Fibroblast of skin of right biceps (primary cell): ENCODE results near the gene CENPP.
"Not testable (repeated sequence)": the region's sequence is repeated elsewhere in the genome, so short reads cannot be mapped to it uniquely, and the experiment has no call there.

Experiments
- DNase-seq: peaks from one replicate; pipeline ENCODE4 v3.0.0-alpha.2; 2013

Gene CENPP

GRCh38 chr9:92384375-92384774 lies 58.6 kb downstream of the CENPP start:
- DNase-seq: peak; percentile 78

DNA sequence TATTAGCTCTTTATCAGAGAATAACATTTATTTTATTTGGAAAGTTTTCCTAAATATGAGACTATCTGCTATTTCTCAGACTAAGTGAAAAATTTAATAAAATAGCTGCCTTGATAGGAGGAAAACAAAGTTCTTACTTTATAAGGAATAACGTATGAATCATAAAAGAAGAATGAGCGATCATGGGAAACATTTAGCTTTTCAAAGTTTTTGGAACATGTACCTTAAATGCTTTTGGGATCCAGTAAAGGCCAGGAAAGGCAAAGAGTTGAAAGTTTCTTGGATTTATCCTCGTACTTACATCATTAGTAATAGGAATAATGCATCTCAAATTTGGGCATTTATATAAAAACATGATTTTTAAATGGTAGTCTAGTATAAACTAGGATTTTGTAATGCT lies 59.2 kb downstream of the CENPP start:
- DNase-seq: peak; percentile 57

DNA sequence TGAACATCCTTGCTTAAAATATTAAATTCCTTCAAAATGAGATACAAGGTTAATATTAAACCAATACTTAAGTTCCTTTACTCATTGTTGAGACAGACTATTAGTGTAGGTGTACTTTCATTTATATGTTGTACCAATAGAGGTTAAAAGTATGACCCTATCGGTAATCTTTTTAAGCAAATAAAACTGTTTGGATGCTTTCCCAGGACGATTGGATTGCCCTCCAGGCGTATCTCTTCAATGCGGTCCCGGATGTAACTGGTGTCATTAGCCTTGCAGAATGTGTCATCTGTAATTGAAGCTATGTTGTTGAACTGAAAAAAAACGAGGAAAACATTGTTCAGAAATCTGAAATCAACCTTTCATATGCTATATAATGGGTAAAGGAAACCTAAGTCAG lies 59.7 kb downstream of the CENPP start:
- DNase-seq: no peak

DNA sequence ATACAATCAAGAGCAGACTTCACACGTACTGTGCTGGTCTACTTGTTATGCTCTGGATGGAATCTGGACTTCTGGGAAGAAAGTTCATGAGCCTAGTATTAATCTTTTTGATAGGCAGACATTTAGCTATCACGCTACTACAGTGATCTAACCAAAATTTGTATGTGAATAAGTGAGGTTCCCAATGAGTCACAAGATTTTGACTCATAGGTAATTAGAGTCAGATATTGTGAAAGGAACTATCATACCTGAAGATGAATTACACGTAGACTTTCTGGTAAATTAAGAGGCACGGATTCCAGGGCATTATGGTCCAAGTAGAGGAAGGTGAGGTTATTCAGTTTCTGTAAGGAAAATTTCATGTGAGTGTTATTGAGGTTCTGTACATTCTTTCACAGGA lies 60.2 kb downstream of the CENPP start:
- DNase-seq: peak; percentile 65

DNA sequence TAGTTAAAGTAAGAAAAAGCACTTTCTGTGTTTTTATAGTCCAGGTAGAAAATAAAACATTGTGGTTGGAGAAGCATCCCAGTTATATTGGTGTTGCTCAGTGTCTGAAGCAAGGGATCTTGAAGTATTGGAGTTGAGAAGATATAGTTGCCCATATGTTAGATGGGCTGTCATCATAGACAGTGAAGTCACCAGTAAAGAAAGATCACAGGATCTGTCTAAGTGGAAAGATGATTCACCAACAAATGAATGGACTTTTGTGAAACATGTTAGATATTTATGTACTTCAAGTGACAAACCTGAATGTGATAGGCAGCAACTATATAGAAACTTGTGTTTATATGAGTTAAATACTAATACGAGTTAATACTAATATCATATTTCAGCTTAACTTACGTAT lies 66.9 kb downstream of the CENPP start:
- peak; percentile 51 for DNase-seq

DNA sequence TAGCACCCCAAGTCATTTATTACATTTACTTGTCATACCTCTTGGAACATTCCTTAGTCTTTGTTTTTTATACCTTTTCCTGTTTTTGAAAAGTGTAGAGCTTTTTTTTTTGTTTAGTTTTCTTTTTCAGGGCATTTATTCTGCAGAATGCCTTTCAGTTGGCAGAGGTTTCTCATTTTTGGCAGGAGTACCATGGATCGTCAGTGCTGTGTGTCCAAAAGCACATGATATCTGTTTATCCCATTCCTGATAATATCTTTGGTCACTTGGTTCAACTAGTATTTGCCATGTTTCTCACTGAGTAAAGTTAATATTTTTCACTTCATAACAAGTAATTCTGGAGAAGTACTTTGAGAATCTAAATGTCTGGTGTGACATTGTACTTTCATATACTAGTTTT lies 67.9 kb downstream of the CENPP start:
- DNase-seq: no peak

DNA sequence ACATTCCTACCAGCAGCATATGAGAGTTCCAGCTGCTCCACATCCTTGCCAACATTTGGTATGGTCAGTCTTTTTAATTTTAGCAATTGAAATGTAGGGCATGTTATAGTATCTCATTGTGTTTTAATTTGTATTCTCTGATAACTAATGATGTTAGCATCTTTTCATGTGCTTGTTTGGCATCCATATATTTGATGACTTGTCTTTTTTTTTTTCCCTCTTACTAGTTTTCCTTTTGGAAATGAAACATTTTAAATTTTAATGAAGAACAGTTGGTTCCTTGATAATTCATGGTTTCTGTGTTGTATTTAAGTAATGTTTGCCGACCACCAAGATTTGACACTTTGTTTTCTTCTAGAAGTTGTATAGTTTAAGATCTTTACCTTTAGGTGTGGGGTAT lies 69.9 kb downstream of the CENPP start:
- no peak for DNase-seq

GRCh38 chr9:92397853-92398252 lies 72.1 kb downstream of the CENPP start:
- no peak for DNase-seq

- DNase-seq: no peak
Measured at GRCh38 chr9:92402360-92402759, 76.6 kb downstream of the CENPP start.

DNA sequence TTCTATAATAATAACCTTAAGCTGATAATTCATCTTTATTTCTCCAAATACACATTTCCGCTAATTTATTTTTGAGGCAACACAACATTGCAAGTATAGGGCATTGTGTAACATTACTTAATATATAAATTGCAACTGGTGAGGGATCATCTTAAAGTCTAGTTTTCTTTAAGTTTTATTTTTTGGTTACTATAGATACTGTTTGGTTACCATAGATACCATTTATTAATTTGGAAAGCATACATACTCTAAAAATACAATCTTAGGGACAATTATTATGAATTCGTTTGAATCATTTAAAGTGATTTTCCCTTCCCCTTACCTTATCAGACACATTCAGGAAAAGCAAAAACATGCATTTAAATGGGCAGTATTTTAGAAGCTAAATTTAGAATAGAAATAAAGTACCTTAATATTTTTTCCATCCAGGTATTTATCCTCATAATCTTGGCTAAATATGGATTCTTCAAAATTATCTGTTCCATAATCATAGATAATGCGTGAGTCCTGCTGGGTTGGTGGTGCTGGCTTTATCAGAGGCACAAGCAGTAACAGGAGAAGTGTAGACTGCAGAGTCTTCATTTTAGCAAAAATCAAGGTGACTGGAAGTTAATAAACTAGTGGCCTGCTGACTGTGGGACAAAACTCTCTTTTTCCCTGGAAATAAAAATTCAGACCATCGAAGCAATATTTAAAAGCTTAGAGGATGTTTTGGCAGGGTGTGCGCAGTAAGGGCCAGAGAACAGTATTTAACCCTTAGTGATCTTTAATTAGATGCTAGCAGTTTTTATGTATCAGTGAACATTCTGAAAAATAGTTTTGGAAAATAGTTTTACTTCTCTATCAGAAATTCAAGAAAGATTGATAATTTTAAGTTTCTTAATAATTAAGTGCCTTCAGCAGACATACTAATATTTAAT lies 77.3 kb downstream of the CENPP start:
- DNase-seq: no peak

GRCh38 chr9:92404042-92404836 lies 78.5 kb downstream of the CENPP start, which contains the start of gene OGN:
Gene OGN (minus strand): TSS chr9:92404578. CDS start chr9:92403407, 1,171 bp downstream.
- no peak for DNase-seq

- no peak for DNase-seq
Measured at GRCh38 chr9:92405818-92406217, 80.1 kb downstream of the CENPP start.

GRCh38 chr9:92406477-92406876 lies 80.7 kb downstream of the CENPP start:
- no peak for DNase-seq

DNA sequence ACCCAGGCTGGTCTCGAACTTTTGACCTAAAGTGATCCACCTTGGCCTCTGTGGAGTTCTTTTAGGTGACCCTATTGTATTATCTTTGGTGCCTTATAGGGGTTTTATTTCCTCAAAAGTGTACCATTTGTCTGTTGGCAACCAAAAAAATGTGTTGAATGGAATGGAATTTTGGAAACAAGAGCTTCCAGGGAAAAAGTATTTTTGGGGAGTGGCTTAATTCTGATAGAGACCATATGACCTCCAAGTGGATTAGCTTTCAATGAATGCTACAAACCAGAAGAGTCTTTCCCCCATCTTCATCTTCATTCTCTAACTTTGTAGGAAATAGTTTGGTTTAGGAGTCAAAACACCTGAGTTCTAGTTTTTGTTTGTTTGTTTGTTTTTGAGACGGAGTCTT lies 82.1 kb downstream of the CENPP start:
- DNase-seq: no peak

- no peak for DNase-seq
Measured at GRCh38 chr9:92408747-92409478, 83.2 kb downstream of the CENPP start.

DNA sequence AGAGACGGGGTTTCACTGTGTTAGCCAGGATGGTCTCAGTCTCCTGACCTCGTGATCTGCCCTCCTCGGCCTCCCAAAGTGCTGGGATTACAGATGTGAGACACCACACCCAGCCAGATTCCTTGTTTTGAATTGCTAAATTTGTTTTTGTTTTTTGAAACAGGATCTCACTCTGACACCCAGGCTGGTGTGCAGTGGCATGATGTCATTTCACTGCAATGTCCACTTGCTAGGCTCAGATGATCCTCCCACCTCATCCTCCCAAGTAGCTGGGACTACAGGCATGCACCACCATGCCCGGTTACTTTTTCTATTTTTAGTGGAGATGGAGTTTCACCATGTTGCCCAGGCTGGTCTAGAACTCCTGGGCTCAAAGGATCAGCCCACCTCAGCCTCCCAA lies 85.4 kb downstream of the CENPP start:
- DNase-seq: not testable (repeated sequence)

- DNase-seq: no peak
Measured at GRCh38 chr9:92414566-92414965, 88.8 kb downstream of the CENPP start.

DNA sequence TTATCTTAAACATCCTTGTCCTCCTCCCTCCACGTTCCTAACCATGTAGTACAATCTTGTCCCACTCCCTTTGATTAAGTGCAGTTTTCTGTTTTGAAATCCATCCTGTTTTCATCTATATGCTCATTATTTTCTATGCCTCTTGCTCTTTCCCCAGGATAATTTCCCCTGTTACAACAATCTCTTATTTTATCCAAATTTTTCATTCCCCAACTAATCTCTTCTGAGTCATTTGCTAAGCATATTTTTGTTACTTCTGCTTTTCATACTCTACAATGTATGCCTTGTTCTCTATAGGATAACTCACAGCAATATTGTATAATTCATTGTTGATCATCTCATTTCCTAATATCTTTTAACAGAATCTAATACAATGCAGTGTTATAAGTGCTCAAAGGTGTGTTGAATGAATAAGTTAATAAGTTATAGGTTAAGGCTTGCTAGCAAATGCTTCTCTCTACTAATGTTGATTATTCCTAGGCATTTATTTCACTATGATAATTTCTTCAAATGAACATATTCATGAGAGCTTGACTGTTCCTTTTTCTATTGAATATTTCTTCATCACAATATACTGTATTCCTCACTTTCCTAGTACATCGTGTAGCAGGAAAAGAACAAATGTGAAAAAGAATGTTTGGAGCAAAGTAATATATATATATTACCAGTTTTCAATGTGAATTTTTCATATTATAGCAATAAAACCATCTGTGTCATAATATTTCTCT lies 97.0 kb downstream of the CENPP start:
- DNase-seq: no peak

DNA sequence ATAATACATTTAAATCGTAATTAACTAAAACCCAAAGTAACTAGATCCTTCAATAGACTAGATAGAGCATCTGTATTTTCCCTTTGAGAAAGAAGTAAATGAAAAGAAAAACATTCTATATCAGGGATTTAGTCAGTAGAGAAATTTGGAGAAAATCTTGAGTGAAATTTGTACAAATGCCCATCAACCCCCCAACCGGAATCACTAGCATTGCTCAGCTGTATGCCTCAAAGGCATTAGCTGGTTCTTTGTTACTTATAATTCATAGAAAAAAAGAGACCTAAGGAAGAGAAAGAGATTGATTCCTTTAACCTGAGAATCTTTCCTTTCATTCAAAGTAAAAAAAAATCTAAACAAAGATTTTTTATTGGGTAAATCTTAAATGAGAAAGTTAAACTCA lies 97.9 kb downstream of the CENPP start:
- DNase-seq: no peak

DNA sequence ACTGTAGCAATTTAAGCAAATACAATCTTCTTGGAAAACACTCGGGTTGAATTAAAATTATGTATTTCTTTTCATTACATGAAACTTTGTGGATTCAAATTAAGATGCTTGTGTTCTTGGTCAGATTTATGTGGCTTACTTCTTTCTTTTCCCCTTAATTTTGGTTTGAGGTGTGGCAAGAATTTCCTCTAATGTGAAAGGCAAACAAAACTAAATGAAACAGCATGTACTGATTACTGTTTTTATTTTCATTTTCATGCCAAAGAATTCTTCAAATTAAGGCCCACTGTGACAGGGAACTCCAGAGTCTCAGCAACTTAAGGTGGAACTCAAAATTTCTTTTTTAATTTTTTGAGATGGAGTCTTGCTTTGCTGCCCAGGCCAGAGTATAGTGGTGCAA lies 98.6 kb downstream of the CENPP start, which contains the start of gene OMD:
Gene OMD (minus strand): TSS at position 132 of the 400 bp plus-strand sequence. CDS start 6,913 bp downstream, outside the sequence.
- DNase-seq: peak; percentile 69

- peak; percentile 68 for DNase-seq
Measured at GRCh38 chr9:92425474-92425873, 99.7 kb downstream of the CENPP start.

DNA sequence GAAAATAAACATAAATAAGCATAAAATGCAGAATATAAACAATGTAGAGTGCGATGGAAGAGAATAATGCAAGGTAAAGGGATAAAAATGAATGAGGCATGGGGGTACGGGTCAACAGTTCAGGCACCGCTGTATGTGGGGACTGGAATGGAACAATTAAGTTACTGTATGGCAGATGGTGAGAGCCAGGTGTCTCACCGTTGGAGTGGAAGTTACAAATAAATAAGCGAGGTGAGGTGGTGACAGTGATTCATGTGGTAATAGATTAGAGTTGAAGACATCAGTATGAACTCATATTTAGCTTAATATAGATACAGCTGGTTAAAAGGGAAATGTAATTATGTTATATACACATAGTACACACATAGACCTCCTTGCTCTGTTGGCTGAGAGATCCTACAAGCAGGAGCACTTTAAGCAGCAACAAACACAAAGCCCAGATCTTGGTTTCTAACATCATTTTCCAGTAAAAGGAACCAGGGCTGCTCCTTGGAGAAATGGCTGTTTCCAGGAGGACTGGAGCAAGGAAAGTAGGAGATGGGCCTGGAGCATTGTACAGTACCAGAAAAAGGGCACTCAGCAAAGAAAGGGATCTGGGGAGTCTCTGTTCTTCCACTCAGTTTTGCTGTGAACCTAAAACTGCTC lies 100.9 kb downstream of the CENPP start:
- DNase-seq: no peak
